Cardiac muscle cell (in vitro differentiated cells and primary cell): Measurements from ENCODE around the gene LLPH. TPM values are rescaled to one million over a fixed set of nuclear protein-coding genes. Genes with fewer than 3 reads are reported as not detected.
A peak's percentile ranks its signal among the peaks of the same experiment; 100 is the strongest.

ENCODE experiments used
- DNase-seq, 2 donors: peaks; one replicate each; pipeline versions ENCODE4 v3.0.0 to v3.0.0-alpha.2; 2010 to 2017; ENCODE audit warnings: low read depth in 1 of 2, low spot score in 1 of 2
- H3K27ac ChIP-seq: fragments of 200-600 bp; sonication (generic); 2 replicates; pipeline ENCODE4 v1.5.1; 2016
- H3K27me3 ChIP-seq: fragments of 200-600 bp; sonication (generic); 2 replicates; pipeline ENCODE4 v1.6.0; 2016; ENCODE audit warnings: control low read depth
- H3K36me3 ChIP-seq: fragments of 200-600 bp; sonication (generic); 2 replicates; pipeline ENCODE4 v1.5.1; 2016; ENCODE audit warnings: control low read depth
- H3K4me1 ChIP-seq: fragments of 200-600 bp; sonication (generic); 2 replicates; pipeline ENCODE4 v1.8.1; 2017; ENCODE audit warnings: low read depth, mild to moderate bottlenecking, mixed run types
- H3K4me3 ChIP-seq: fragments of 200-600 bp; sonication (generic); 2 replicates; pipeline ENCODE4 v1.5.1; 2016; ENCODE audit warnings: mild to moderate bottlenecking
- H3K9me3 ChIP-seq: fragments of 200-600 bp; sonication (generic); 2 replicates; pipeline ENCODE4 v1.5.1; 2017; ENCODE audit warnings: low read depth, mild to moderate bottlenecking, control low read depth
- polyA plus RNA-seq: library from polyadenylated mRNA; unstranded; fragments of >200 nt; fragmentation: Nextera tagmentation; extraction: Ambion mirVana; gene quantifications from 2 replicates; pipeline ENCODE4 v1.2.1, GENCODE V29; 2016
- total RNA-seq: library from RNA; depleted of rRNA; stranded (reverse); fragments of >200 nt; gene quantifications from 2 replicates; pipeline ENCODE4 v1.2.3, GENCODE V29; 2016
- TF ChIP-seq, protein P1 (sequence below): IDR thresholded peaks from 2 replicates; pipeline ENCODE4 v1.5.1; 2012; ENCODE audit warnings: low read depth, mild to moderate bottlenecking, low read length

LLPH gene
- total and polyA plus RNA-seq, 2 experiments from 2014 or later: 3.9 to 41.6 TPM

DNA sequence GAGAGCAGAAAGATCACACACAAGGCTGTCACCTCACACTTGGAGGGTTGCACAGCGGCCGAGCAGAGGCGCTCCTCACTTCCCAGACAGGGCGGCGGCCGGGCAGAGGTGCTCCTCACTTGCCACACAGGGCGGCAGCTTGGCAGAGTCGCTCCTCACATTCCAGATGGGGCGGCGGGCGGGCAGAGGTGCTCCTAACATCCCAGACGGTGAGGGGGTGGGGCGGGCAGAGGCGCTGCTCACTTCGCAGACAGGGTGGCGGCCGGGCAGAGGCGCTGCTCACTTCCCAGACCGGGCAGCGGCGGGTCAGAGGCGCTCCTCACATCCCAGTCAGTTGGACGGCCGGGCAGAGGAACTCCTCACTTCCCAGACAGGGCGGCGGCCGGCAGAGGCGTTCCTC, 30.2 kb upstream of the LLPH start:
- H3K4me3 ChIP-seq: no peak overlapping the region
- no peak for DNase-seq
- no peaks in the 10 kb centered on the region for H3K9me3 ChIP-seq
- H3K27ac ChIP-seq: no peak overlapping the region
- TF ChIP-seq, protein P1, sequence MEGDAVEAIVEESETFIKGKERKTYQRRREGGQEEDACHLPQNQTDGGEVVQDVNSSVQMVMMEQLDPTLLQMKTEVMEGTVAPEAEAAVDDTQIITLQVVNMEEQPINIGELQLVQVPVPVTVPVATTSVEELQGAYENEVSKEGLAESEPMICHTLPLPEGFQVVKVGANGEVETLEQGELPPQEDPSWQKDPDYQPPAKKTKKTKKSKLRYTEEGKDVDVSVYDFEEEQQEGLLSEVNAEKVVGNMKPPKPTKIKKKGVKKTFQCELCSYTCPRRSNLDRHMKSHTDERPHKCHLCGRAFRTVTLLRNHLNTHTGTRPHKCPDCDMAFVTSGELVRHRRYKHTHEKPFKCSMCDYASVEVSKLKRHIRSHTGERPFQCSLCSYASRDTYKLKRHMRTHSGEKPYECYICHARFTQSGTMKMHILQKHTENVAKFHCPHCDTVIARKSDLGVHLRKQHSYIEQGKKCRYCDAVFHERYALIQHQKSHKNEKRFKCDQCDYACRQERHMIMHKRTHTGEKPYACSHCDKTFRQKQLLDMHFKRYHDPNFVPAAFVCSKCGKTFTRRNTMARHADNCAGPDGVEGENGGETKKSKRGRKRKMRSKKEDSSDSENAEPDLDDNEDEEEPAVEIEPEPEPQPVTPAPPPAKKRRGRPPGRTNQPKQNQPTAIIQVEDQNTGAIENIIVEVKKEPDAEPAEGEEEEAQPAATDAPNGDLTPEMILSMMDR: no peak
- H3K4me1 ChIP-seq: no peaks in the 10 kb centered on the region
- H3K27me3 ChIP-seq: no peaks in the 10 kb centered on the region
- no peaks in the 10 kb centered on the region for H3K36me3 ChIP-seq

DNA sequence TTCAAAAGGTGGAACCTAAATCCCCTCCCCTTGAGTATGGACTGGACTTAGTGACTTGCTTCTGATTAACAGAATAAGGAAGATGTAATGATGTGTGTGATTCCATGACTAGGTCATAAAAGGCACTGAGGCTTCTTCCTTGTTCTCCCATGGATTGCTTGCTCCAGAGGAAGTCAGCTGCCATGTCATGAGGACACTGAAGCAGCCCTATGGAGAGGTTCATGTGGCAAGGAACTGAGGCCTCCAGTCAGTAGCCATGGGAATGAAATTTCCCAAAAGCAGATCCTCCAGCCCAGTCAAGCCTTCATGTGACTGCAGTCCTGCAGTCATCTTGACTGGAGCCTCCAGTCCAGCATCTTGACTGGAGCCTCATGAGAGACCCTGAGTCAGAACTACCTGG, 28.6 kb upstream of the LLPH start:
- Histone ChIP-seq H3K27ac (no peak overlapping the region), H3K4me1 (no peaks in the 10 kb centered on the region), H3K36me3 (no peaks in the 10 kb centered on the region), H3K27me3 (no peaks in the 10 kb centered on the region), H3K9me3 (no peaks in the 10 kb centered on the region), H3K4me3 (no peak overlapping the region)
- TF ChIP-seq, protein P1: no peak
- DNase-seq: no peak

DNA sequence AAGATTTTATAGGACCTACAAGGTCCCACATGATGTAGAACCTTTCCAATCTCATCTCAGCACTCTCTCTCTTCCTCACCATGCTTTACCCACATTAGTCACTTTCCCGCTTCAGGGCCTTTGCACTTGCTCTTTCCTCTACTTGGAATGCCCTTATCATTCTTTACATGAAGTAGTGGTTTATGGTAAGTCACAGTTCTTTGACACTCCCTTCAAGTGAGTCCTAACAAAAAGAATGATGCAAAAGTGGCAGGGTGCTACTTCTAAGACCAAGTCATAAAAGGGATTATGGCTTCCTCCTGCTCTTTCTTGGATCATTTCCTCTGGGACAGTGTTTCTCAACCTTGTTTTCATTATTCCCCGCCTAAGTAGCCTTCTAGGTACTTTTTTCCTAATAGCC, 26.1 kb upstream of the LLPH start:
- Histone ChIP-seq H3K36me3 (no peaks in the 10 kb centered on the region), H3K9me3 (no peaks in the 10 kb centered on the region), H3K4me1 (no peaks in the 10 kb centered on the region), H3K4me3 (no peak overlapping the region), H3K27me3 (no peaks in the 10 kb centered on the region), H3K27ac (no peak overlapping the region)
- TF ChIP-seq, protein P1: no peak
- DNase-seq: peak in 1 of 2 donors; percentile 74

DNA sequence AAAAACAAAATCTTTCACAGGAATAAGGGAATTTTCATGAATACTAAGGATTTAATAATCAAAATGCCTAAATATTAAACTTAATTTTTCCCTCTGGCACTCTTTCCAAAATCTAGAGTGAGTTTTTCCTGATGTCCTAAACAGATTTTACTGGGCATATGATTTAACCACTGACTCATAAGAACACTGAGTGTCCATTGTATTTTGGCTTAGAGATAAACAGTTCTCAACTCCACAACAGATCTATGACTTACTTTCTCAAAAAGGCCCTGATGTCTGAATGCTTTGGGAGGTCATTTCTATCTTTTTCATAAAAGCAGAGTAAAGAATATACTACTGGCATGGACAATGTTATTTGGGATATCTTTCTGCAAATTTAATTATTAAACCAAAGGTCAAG, 24.2 kb upstream of the LLPH start:
- H3K27ac ChIP-seq: no peak overlapping the region
- no peak overlapping the region for H3K4me3 ChIP-seq
- no peaks in the 10 kb centered on the region for H3K9me3 ChIP-seq
- no peaks in the 10 kb centered on the region for H3K27me3 ChIP-seq
- no peaks in the 10 kb centered on the region for H3K36me3 ChIP-seq
- TF ChIP-seq, protein P1: no peak
- H3K4me1 ChIP-seq: no peaks in the 10 kb centered on the region
- DNase-seq: peak in 1 of 2 donors; percentile 46

DNA sequence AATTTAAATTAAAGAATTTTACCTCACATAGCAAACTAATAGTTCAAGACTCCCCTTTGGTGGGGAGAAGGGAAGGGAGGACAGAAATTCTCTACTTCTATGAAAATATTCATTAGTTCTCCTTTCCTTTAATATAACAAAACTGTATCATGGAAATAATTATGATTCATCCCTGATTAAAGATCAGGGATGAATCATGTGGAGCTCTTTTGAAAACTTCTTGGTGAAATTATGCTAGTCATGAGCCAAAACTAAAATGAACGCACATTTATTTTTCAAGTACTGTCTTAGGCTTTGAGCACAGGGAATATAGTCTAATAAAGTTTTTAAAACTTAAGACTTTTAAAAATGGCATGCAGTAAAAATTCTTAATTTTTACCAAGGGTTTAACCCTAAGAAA, 22.2 kb upstream of the LLPH start:
- H3K4me1 ChIP-seq: no peaks in the 10 kb centered on the region
- TF ChIP-seq, protein P1: no peak
- H3K36me3 ChIP-seq: no peaks in the 10 kb centered on the region
- H3K9me3 ChIP-seq: no peaks in the 10 kb centered on the region
- no peak overlapping the region for H3K4me3 ChIP-seq
- no peaks in the 10 kb centered on the region for H3K27me3 ChIP-seq
- peak in 1 of 2 donors; percentile 47 for DNase-seq
- no peak overlapping the region for H3K27ac ChIP-seq
